ENCODE data around the gene PNPLA5.
A peak's percentile ranks its signal among the peaks of the same experiment; 100 is the strongest.

The PNPLA5 gene

DNA sequence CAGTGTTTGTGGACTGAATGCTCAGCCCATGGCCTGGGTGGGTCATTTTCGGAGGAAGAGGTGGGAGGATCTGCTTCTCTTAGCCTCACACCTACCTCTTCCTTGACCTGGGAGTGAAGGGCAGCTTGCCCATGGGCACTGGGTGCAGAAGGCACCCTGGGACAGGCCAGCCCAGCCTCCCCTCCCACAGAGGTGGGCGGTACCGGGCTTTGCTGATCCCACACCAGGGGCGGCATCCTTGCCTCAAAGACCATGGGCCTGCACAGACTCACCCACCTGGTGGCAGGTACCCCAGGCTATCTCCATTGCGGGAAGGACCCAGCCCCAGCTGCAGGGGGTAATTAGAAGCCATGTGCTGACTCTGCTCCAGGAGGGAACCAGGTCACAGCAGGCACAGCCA lies 1.5 kb upstream of the PNPLA5 start:
- TF ChIP-seq, protein P1, sequence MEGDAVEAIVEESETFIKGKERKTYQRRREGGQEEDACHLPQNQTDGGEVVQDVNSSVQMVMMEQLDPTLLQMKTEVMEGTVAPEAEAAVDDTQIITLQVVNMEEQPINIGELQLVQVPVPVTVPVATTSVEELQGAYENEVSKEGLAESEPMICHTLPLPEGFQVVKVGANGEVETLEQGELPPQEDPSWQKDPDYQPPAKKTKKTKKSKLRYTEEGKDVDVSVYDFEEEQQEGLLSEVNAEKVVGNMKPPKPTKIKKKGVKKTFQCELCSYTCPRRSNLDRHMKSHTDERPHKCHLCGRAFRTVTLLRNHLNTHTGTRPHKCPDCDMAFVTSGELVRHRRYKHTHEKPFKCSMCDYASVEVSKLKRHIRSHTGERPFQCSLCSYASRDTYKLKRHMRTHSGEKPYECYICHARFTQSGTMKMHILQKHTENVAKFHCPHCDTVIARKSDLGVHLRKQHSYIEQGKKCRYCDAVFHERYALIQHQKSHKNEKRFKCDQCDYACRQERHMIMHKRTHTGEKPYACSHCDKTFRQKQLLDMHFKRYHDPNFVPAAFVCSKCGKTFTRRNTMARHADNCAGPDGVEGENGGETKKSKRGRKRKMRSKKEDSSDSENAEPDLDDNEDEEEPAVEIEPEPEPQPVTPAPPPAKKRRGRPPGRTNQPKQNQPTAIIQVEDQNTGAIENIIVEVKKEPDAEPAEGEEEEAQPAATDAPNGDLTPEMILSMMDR (IDR thresholded peaks at IDR 0.05; ENCODE audit: low read depth, low read length), result no peak

GRCh38 chr22:43892183-43892894 lies 526 bp upstream of the PNPLA5 start:
- no peak overlapping the region for H3K4me3 ChIP-seq (replicated peaks in 1 of 2; ENCODE audit: low read depth in 2 of 2, low read length in 2 of 2)
- no peak for DNase-seq (ENCODE audit: low read depth in 2 of 2)
- TF ChIP-seq, protein P1 (IDR thresholded peaks at IDR 0.05; ENCODE audit: low read depth, low read length), result no peak

More for the DNA sequence above, 1.5 kb upstream of the PNPLA5 start:
- no peak for DNase-seq (ENCODE audit: low read depth in 2 of 2)
- H3K4me3 ChIP-seq (replicated peaks in 1 of 2; ENCODE audit: low read depth in 2 of 2, low read length in 2 of 2), result no peak overlapping the region

DNA sequence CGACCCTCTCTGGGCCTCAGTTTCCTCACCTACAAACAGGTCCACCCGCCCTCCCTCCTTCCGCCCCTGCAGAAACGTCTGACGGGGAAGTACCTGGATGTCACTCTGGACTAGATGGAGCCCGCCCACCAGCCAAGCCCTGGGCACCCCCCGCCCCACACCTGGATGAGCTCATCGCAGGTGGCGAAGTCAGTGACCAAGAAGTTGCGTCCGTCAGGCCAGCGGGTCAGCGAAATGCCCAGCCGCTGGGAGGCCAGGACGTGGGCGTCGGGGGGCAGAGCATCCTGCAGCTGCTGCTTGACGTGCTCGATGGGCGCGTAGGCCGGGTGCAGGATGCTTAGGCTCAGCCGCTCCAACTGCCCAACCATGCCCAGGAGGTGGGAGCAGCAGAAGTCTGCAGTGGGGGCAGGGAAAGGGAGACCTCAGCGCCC lies 897 bp downstream of the PNPLA5 start:
- TF ChIP-seq, protein P1 (IDR thresholded peaks at IDR 0.05; ENCODE audit: low read depth, low read length), result no peak
- DNase-seq (ENCODE audit: low read depth in 2 of 2), result no peak
- H3K4me3 ChIP-seq (replicated peaks in 1 of 2; ENCODE audit: low read depth in 2 of 2, low read length in 2 of 2), result no peak overlapping the region

DNA sequence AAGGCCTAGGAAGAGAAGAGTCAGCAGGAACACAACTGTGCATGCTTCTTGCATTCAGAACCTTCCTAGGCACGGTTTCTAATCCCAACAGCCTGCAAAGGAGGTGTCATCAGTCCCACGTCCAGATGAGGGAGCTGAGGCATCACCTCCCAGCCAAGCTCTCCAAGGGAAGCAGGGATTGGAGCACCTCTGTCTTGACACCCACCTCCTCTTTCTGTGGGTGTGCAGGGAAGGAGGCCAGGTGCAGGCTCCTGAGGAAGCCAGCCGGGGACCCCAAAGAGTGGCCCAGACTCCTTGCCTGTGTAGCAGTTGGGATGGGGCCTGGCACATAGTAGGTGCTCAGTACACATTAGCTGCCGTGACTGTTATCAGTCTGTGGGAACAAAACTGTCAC lies 2.0 kb downstream of the PNPLA5 start:
- TF ChIP-seq, protein P1 (IDR thresholded peaks at IDR 0.05; ENCODE audit: low read depth, low read length), result no peak
- H3K4me3 ChIP-seq (replicated peaks in 1 of 2; ENCODE audit: low read depth in 2 of 2, low read length in 2 of 2), result no peak overlapping the region
- DNase-seq (ENCODE audit: low read depth in 2 of 2), result peak; percentile 25 to 29

GRCh38 chr22:43889201-43889859 lies 2.5 kb downstream of the PNPLA5 start:
- no peak overlapping the region for H3K4me3 ChIP-seq (replicated peaks in 1 of 2; ENCODE audit: low read depth in 2 of 2, low read length in 2 of 2)
- no peak for DNase-seq (ENCODE audit: low read depth in 2 of 2)
- TF ChIP-seq, protein P1 (IDR thresholded peaks at IDR 0.05; ENCODE audit: low read depth, low read length), result no peak

- no peak for DNase-seq (ENCODE audit: low read depth in 2 of 2)
- TF ChIP-seq, protein P1 (IDR thresholded peaks at IDR 0.05; ENCODE audit: low read depth, low read length), result no peak
- H3K4me3 ChIP-seq (replicated peaks in 1 of 2; ENCODE audit: low read depth in 2 of 2, low read length in 2 of 2), result no peak overlapping the region
These were observed 3.1 kb downstream of the PNPLA5 start for GRCh38 chr22:43888740-43889139.

Measured in cardiac fibroblast (primary cell).